Osteoblast (primary cell): ENCODE results near the gene AGMO. TPM values are rescaled to one million over a fixed set of nuclear protein-coding genes. Genes with fewer than 3 reads are reported as not detected.

Experiments used
- DNase-seq: peaks from one replicate; pipeline ENCODE4 v3.0.0; 2011; ENCODE audit warnings: low spot score, mixed read lengths; ENCODE audit not compliant: insufficient read length; ENCODE audit errors: missing footprints
- H2AFZ ChIP-seq: 2 replicates; pipeline ENCODE4 v1.6.0; 2011; ENCODE audit warnings: mild to moderate bottlenecking, low read length
- H3K27ac ChIP-seq: 2 replicates; pipeline ENCODE4 v1.5.1; 2011; ENCODE audit warnings: mild to moderate bottlenecking, low read depth, low read length, moderate library complexity
- H3K27me3 ChIP-seq: 2 replicates; pipeline ENCODE4 v1.6.0; 2012; ENCODE audit warnings: mild to moderate bottlenecking, control low read depth, inconsistent platforms, low read length, moderate library complexity; ENCODE audit not compliant: insufficient read depth
- H3K36me3 ChIP-seq: 2 replicates; pipeline ENCODE4 v1.5.1; 2011; ENCODE audit warnings: mild to moderate bottlenecking, low read length, control low read depth, moderate library complexity; ENCODE audit not compliant: insufficient read depth
- H3K4me1 ChIP-seq: 2 replicates; pipeline ENCODE4 v1.5.1; 2011; ENCODE audit warnings: mild to moderate bottlenecking, low read length, control low read depth, moderate library complexity; ENCODE audit not compliant: insufficient read depth
- H3K4me2 ChIP-seq: 2 replicates; pipeline ENCODE4 v1.6.0; 2011; ENCODE audit warnings: mild to moderate bottlenecking, low read length; ENCODE audit not compliant: insufficient read depth
- H3K4me3 ChIP-seq: fragments of 200-600 bp; sonication (generic); 3 replicates; pipeline ENCODE4 v1.5.1; 2012; ENCODE audit warnings: mild to moderate bottlenecking, low read length, inconsistent platforms; ENCODE audit not compliant: insufficient read depth
- H3K79me2 ChIP-seq: 2 replicates; pipeline ENCODE4 v1.6.0; 2012; ENCODE audit warnings: mild to moderate bottlenecking, low read length, control low read depth, inconsistent platforms; ENCODE audit not compliant: insufficient read depth
- H3K9me3 ChIP-seq: 2 replicates; pipeline ENCODE4 v1.5.1; 2011; ENCODE audit warnings: low read depth, low read length, control low read depth
- H4K20me1 ChIP-seq: 2 replicates; pipeline ENCODE4 v1.6.0; 2012; ENCODE audit warnings: mild to moderate bottlenecking, low read length, control low read depth; ENCODE audit not compliant: insufficient read depth
- total RNA-seq: library from RNA; depleted of rRNA; stranded (reverse); fragments of >200 nt; gene quantifications from 2 replicates; pipeline ENCODE4 v1.2.3, GENCODE V29; 2012
- TF ChIP-seq, protein P1 (sequence below): IDR thresholded peaks from 2 replicates; pipeline ENCODE4 v1.5.1; 2011; ENCODE audit warnings: mild to moderate bottlenecking, low read depth, low read length, moderate library complexity; ENCODE audit errors: extremely low read depth

The AGMO gene
- total RNA-seq, 1 donor: under 0.01 TPM

DNA sequence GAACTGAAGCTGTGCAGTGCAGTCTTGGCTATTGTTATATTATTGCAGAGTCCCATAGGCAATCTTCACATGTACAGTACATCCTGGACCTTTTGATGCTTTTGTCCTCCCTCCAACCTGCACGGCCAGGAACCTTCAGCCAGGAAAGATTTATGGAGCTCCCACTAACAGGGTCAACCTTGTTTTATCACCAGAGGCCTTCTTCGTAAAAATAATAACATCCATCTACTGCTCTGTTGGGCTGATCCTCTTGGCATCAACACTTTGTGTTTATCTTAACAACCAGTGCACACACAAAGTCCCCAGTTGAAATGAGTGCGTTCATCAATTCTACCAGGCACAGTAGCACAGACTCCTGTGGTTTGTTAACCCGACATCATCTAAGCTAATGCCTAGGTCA lies 72.4 kb downstream of the AGMO start:
- H3K4me1 ChIP-seq: no peaks in the 10 kb centered on the region
- TF ChIP-seq, protein P1, sequence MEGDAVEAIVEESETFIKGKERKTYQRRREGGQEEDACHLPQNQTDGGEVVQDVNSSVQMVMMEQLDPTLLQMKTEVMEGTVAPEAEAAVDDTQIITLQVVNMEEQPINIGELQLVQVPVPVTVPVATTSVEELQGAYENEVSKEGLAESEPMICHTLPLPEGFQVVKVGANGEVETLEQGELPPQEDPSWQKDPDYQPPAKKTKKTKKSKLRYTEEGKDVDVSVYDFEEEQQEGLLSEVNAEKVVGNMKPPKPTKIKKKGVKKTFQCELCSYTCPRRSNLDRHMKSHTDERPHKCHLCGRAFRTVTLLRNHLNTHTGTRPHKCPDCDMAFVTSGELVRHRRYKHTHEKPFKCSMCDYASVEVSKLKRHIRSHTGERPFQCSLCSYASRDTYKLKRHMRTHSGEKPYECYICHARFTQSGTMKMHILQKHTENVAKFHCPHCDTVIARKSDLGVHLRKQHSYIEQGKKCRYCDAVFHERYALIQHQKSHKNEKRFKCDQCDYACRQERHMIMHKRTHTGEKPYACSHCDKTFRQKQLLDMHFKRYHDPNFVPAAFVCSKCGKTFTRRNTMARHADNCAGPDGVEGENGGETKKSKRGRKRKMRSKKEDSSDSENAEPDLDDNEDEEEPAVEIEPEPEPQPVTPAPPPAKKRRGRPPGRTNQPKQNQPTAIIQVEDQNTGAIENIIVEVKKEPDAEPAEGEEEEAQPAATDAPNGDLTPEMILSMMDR: no peak

DNA sequence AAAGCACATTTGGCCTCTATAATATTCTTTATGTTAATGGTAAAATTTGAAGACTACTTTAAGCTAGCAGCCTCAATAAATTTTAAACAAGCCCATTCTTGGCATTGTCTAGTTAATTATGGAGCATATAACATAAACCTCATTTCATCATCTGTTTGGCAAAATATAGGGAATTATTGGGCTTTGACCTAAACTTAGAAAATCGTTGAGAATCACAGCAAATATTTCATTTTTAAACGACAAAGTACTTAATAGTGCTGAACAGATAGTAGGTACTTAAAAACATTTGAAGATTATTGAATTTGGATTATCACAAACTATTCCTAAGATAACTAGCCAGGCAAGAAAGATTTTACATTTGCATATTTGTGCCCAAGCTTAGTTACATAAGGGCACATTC lies 73.4 kb downstream of the AGMO start:
- no peak for DNase-seq
- Histone ChIP-seq H3K27ac (no peak overlapping the region), H3K79me2 (no peaks in the 10 kb centered on the region), H3K36me3 (no peaks in the 10 kb centered on the region), H2AFZ (no peak overlapping the region), H3K27me3 (no peaks in the 10 kb centered on the region), H4K20me1 (no peaks in the 10 kb centered on the region), H3K9me3 (no peaks in the 10 kb centered on the region), H3K4me2 (no peak overlapping the region), H3K4me1 (no peaks in the 10 kb centered on the region), H3K4me3 (no peak overlapping the region)
- TF ChIP-seq, protein P1: no peak

More for the DNA sequence above, 72.4 kb downstream of the AGMO start:
- no peaks in the 10 kb centered on the region for H3K79me2 ChIP-seq
- DNase-seq: no peak
- peak overlapping the region; percentile 38 for H2AFZ ChIP-seq
- no peaks in the 10 kb centered on the region for H3K36me3 ChIP-seq
- H3K27ac ChIP-seq: no peak overlapping the region
- no peak overlapping the region for H3K4me3 ChIP-seq
- no peak overlapping the region for H3K4me2 ChIP-seq
- no peaks in the 10 kb centered on the region for H3K9me3 ChIP-seq
- no peaks in the 10 kb centered on the region for H3K27me3 ChIP-seq
- H4K20me1 ChIP-seq: no peaks in the 10 kb centered on the region

DNA sequence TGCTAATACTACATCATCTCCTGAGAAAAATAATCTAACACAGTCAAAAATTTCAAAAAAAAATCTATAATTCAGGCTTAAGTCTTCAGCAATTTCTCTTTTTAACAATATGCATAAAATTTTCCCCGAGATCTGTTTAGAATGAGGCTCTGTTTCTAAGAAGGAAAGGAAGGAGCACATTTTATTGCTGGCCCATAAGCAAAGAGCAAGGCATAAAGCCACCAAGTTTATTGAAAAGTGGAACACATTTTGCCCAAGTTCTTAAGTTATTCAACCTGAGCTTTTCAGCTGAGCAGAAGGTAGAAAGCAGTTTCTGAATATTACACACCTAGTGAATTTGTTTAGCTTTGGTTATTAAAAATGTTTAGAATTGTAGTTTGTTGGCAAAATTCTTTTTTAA lies 73.9 kb downstream of the AGMO start:
- no peaks in the 10 kb centered on the region for H3K36me3 ChIP-seq
- no peak overlapping the region for H3K4me3 ChIP-seq
- no peaks in the 10 kb centered on the region for H4K20me1 ChIP-seq
- TF ChIP-seq, protein P1: no peak
- H3K27me3 ChIP-seq: no peaks in the 10 kb centered on the region
- no peaks in the 10 kb centered on the region for H3K79me2 ChIP-seq
- no peak overlapping the region for H2AFZ ChIP-seq
- no peak for DNase-seq
- H3K9me3 ChIP-seq: no peaks in the 10 kb centered on the region
- H3K4me2 ChIP-seq: no peak overlapping the region
- H3K4me1 ChIP-seq: no peaks in the 10 kb centered on the region
- H3K27ac ChIP-seq: no peak overlapping the region

DNA sequence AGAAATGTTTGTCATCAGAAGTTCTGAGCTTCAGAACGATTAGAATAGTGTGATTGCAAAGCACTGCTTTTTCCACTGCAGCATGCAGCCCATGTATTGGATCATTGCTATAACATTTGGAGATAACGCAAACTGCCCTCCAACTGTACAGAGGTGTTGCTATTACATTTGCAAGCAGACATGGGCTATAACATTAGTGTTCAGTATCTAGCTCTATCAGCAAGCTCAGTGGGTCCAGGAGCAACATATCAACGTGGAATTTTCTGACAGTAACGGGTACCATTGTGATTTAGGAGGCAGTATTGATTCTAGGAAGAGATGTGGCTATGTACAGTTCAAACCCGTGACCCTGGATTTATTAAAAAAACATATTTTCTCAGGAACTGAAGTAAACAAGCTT lies 75.8 kb downstream of the AGMO start:
- TF ChIP-seq, protein P1: no peak
- H3K79me2 ChIP-seq: no peaks in the 10 kb centered on the region
- H3K36me3 ChIP-seq: no peaks in the 10 kb centered on the region
- no peak overlapping the region for H3K27ac ChIP-seq
- no peak overlapping the region for H2AFZ ChIP-seq
- no peak overlapping the region for H3K4me2 ChIP-seq
- no peak overlapping the region for H3K4me3 ChIP-seq
- no peaks in the 10 kb centered on the region for H3K27me3 ChIP-seq
- no peaks in the 10 kb centered on the region for H3K9me3 ChIP-seq
- H3K4me1 ChIP-seq: no peaks in the 10 kb centered on the region
- no peak for DNase-seq
- no peaks in the 10 kb centered on the region for H4K20me1 ChIP-seq
